GM21526 (cell line): ENCODE results near the gene NGB.

ENCODE experiments used
- ATAC-seq: cut with Tn5 transposase; IDR thresholded peaks from one replicate; pipeline ENCODE4 v1.9.1; 2021; ENCODE audit warnings: moderate library complexity; ENCODE audit not compliant: unreplicated experiment, low FRiP score

NGB gene

DNA sequence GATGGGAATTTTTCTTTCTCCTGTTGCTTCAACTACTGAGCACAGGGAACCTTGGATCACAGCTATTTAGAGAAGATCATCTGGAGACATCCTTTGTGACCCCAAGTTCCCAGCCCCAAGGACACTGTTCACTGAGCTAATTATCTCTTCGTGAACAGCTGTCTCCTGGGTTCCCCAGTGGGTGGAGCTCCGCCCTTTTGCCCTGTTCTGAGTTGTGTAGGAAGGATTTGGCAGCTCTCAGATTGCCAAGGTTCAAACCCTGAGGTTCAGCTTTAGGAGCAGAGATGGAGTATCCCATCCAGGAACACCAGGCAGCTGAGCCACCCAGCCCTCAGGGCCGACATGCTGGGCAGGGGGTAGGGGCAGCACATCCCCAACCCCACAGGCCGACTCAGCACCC is 32.0 kb downstream of the NGB start:
- no peak for ATAC-seq

DNA sequence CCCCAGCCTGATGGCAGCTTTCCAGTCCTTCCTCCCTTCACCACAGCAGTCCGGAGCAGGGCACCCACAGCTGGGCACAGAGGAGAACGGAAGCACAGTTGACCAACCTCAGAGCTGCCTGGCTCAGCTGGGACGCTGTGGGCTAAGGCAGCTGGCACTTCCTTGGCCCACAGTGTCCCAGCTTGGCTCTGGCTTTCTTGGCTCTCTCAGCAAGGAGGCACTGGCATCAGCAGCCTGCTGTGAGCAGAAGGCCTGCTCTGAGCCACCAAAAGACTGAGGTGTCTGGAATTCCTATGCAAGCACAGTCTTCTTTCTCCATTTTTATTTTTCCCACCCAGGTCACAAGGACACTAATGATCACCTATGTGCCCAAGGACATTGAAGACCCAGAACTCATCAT is 32.6 kb downstream of the NGB start:
- ATAC-seq = no peak

DNA sequence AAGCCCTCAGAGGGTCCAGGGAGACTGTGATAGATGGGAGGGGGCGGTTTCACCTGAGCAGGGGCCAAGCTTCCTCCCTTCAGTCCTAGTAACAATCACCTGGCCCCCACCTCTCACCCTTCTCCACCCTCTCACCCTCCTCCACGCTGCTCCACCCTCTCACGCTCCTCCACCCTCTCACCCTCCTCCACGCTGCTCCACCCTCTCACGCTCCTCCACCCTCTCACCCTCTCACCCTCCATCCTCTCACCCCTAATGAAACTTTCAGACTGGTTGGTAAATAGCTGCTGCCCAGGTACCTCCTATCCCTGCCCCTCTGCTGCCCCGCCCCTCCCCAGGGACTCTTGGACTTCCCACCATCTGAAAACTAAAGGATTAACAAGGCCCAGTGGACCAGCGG is 34.2 kb downstream of the NGB start:
- ATAC-seq = no peak

DNA sequence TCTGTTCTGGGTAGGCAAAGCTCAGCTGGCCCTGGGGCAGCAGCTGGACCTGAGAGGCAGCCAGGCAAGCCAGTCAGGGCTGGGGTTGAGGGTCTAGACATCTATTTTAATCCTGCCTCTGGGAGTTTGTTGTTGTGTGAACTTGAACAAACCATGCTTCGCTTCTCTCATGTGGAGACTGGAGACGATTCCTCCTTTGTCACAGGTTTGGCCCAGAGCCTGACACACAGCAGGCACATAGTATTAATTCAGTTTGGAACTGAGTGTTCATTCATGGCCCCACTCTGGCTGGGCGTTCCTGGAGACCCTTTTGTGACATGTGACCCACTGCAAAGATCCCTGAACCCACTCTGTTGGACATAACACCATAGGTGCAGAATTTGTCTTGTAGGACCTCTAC is 39.3 kb downstream of the NGB start:
- ATAC-seq = no peak

DNA sequence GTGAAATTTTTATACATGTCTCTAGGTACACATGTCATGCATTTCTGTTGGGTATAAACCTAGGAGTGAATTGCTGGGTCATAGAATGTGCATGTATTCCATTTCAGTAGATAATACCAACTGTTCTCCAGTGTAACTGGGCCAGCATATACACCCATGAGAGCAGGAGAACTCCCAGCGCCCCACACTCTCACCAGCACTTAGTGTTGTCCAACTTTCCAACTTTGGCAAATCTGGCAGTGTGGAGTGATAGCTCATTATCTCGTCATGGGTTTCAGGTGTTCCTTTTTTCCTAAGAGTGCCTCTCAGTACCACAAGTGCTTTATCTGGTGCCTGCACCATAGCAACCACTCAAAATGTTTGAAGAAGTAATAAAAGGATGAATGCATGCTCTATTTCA is 40.1 kb downstream of the NGB start:
- no peak for ATAC-seq

DNA sequence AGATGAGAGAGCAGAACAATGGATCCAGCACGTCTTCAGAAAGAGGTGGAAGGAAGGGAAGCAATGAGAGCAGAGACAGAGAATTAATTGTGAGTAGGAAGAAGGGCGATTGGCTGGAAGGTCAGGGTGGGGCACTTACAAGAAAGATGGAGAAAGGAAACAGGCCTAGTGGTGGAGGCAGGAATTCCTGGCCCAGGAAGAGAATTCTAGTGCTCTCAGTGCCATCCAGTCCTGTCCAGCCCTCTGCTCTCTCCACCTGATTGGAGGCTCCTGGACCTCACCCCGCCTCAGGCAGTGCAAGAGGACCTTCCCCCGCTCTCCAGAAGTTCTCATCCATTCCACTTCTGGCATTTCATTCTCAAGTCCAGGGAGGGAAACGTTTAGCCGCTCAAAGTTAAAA is 43.0 kb downstream of the NGB start:
- no peak for ATAC-seq

DNA sequence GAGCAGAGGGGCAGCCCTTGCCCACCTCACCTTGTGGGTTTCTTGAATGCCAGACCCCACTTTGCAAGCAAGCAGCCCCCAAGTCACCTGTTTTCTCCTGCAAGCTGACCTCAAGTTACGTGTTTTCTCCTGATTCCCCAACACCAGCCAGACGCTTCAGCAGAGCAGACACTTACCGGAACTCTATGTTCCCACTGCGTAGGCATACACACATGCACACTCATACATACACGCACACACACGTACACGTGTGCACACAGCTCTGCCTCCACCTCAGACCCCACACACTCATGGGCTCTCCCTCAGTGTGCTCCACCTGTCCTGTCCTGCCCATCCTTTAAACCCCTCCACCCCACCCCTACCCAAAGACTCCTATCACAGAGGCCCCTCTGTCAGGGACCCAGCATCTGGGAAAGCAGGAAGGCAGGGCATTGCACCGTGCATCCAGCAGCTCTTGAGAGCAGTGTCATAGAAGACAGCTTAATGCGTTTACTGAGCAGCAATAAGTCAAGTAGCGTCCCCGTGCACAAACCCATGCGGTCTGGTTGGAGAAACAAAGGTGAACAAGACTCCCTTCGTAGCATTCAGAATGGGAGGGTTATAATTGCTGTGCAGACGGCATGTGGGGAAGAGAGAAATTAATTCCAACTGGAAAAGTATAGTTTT is 45.0 kb downstream of the NGB start:
- no peak for ATAC-seq

DNA sequence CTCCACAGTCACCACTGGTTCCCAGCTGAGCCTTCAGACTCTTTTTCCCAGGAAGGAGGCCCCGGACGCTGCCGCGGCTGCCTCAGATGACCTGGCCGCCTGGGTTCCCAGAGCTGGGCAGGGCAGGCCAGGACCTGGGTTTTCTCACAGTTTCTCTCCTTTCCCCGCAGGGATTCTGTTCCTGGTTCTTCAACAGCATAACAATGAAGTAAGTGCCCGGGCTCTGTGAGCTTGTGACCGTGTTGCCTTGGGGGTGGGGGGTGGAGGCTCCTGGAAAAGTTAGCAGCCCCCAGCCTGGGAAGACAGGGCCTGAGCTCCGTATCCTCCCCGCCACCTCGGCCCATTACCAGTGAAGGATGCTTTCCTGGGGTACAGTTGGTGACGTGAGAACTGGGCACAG is 45.8 kb downstream of the NGB start:
- no peak for ATAC-seq

DNA sequence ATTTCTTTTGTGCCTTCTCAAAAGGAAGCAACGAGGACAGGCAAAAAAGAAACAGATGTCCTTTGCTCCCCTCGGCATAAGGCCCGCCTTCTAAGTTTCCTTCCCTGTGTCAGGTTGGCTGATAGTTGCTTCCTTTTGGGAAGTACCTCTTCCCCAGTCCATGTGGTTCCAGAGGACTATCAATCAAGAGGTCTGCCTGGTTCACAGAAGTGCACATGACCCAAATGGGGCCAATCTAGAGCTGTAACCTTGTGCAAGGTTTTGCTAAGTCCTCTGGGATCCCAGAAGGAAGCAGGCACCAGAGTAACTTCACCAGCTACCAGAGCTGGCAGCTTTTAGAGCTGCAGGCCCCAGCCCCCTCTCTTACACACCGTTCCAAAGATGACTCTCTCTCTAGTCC is 46.8 kb downstream of the NGB start:
- ATAC-seq = no peak

DNA sequence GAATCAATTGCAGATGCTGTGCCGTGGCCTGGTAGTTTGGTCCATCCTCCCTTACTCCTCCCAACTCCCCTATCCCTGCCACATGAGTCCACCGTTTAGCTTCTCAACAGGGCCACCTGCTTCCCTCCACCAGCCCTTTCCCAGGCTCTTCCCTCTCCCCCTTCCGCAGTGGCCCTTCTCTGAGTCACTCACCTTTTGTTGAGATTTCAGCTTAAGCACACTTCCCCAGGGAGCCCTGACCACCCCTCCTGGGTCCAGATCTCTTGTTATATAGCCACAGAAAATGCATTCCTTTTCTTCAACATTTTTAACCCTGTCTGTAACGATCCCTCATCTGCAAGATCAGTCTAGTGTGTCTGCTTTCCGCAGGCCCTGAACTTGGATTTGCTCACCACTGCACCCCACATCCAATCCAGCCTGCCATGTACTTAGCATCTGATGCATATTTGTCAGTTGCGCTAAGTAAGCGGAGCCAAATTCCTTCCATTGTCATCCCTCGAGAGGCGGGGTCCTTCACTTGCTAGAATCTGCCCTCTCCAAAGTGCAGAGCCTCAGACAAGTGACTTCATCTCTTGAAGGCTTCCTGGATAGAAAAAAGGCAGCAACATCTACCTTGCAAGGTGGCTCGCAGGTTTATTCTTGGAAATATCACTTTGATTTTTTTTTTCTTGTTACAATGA is 48.3 kb downstream of the NGB start:
- ATAC-seq = no peak

DNA sequence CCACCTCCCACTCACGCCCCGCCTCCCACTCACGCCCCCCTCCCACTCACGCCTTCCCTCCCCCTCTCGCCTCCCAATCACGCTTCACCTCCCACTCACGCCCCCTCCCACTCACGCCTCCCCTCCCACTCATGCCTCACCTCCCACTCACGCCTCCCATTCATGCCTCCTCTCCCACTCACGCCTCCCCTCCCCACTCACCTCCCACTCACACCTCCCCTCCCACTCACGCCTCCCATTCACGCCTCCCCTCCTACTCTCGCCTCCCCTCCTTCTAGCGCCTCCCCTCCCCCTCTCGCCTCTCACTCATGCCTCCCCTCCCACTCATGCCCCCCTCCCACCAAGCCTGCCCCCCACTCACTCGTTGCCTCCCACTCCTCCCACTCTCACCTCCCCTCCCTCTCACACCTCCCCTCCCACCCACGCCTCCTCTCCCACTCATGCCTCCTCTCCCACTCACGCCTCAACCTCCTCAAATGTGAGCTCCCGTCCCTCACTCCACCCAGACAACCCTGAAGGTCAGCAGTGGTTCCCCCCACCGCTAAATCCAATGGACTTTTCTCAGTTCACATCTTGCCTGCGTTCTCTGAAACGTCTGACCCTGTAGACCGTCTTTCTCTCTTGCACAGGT is 49.6 kb downstream of the NGB start:
- ATAC-seq = no peak

DNA sequence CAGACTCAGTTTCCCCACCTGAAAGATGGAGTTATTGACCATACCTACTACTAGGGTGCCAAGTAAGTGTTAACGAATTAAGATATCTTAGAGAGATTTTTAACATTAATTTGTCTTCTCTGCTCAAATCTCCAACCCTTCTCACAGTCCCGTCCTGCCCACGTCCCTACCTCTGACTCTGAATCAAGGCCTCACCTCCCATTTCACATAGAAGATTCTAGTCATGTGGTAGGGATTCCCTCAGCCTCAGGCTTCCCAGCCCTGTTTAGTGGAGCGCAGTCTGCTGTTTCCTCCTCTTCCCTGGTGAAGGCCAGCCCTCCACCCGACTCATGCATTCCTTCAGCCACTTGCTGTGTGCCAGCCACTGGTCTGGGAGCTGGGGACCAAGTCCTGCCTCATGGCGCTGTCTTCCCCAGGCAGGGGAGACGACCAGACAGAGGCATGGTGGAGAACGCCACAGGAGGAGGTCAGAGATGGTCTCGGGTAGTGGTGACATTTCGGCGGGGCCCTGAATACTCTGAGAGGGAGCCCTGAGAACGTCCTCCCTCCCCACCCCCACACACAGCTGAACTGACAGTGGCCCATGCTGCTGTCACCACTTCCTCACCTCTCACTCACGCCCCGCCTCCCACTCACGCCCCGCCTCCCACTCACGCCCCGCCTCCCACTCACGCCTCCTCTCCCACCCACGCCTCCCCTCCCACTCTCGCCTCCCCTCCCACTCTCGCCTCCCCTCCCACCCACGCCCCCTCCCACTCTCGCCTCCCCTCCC is 50.6 kb downstream of the NGB start:
- no peak for ATAC-seq

DNA sequence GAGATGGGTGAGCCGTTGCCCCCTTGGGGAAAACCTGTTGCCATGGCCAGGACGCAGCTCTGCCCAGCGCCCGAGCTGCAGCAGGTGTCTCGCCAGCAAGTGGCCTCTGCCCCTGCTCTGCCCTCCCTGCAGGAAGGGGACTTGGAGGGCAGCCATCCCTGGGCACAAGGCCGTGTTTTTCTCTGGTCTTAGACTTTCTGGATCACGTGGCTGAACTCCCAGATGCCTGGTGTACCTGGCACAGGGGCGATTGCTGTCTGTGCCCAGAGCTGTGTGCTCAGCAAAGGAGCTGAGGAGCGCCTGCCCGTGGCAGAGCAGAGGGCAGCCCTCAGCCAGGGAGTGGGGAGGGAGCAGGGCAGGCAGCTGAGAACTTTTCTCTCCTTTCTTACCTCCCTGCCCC is 51.4 kb downstream of the NGB start:
- ATAC-seq = no peak

DNA sequence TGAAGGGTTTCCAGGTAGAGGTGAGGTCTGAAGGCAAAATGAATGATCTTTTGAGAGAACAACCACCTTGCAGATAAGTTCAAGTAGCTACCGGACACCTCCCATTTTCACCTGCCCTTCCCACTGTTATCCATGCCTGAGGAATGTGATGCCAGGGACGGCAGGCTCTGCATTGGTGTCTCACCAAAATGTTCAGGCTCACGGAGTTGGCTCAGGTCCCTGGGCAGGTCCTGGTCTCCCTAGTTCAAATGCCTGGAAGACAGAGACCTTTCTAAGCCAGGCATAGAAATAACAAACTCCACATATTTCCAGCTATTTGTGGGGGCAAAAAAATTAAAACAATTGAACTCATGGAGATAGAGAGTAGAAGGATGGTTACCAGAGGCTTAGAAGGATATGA is 53.5 kb downstream of the NGB start:
- ATAC-seq = no peak
